Duodenal mucosa (tissue), 2 donors: ENCODE results near the gene GABBR1.
A peak's percentile ranks its signal among the peaks of the same experiment; 100 is the strongest.

Source experiments
- H3K27ac ChIP-seq: one replicate; pipeline ENCODE4 v1.7.0; 2013; ENCODE audit warnings: low read depth, low read length
- H3K27me3 ChIP-seq, 2 donors: one replicate each; pipeline ENCODE4 v1.7.0; 2013; ENCODE audit warnings: low read length in 2 of 2, control low read depth in 1 of 2; ENCODE audit not compliant: insufficient read depth in 2 of 2, control insufficient read depth in 1 of 2
- H3K36me3 ChIP-seq, 2 donors: one replicate each; pipeline ENCODE4 v1.7.0; 2013; ENCODE audit warnings: low read length in 2 of 2, control low read depth in 1 of 2; ENCODE audit not compliant: insufficient read depth in 2 of 2, control insufficient read depth in 1 of 2
- H3K4me1 ChIP-seq, 2 donors: one replicate each; pipeline ENCODE4 v1.7.0; 2013; ENCODE audit warnings: low read length in 2 of 2, control low read depth in 1 of 2; ENCODE audit not compliant: insufficient read depth in 2 of 2, control insufficient read depth in 1 of 2
- H3K4me3 ChIP-seq, 2 donors: one replicate each; pipeline ENCODE4 v1.7.0; 2013; ENCODE audit warnings: low read length in 2 of 2, low read depth in 1 of 2
- H3K9ac ChIP-seq, 2 donors: one replicate each; pipeline ENCODE4 v1.7.0; 2013; ENCODE audit warnings: low read length in 2 of 2, low read depth in 1 of 2
- H3K9me3 ChIP-seq, 2 donors: one replicate each; pipeline ENCODE4 v1.7.0; 2013; ENCODE audit warnings: low read length in 2 of 2, control low read depth in 1 of 2; ENCODE audit not compliant: control insufficient read depth in 1 of 2

Gene GABBR1

GRCh38 chr6:29553268-29554057 lies 79.5 kb downstream of the GABBR1 start:
- H3K4me3 ChIP-seq: peak overlapping the region; percentile 57 to 62
- peaks cover 31 to 34% of the 10 kb centered on the region in 2 donors for H3K27me3 ChIP-seq
- peaks cover 11 to 12% of the 10 kb centered on the region in 2 donors for H3K4me1 ChIP-seq
- H3K36me3 ChIP-seq: no peaks in the 10 kb centered on the region
- no peak overlapping the region for H3K9ac ChIP-seq
- no peak overlapping the region for H3K27ac ChIP-seq
- no peaks in the 10 kb centered on the region for H3K9me3 ChIP-seq

- Histone ChIP-seq H3K4me3 (peak overlapping the region; percentile 57 to 62), H3K4me1 (peaks cover 11 to 12% of the 10 kb centered on the region in 2 donors), H3K27ac (no peak overlapping the region), H3K9me3 (no peaks in the 10 kb centered on the region), H3K36me3 (no peaks in the 10 kb centered on the region), H3K9ac (no peak overlapping the region), H3K27me3 (peaks cover 30 to 34% of the 10 kb centered on the region in 2 donors)
These were observed 80.4 kb downstream of the GABBR1 start for GRCh38 chr6:29552512-29553051.

- Histone ChIP-seq H3K4me3 (no peak overlapping the region), H3K27me3 (no peaks in the 10 kb centered on the region), H3K9me3 (no peaks in the 10 kb centered on the region), H3K27ac (no peak overlapping the region), H3K36me3 (no peaks in the 10 kb centered on the region), H3K4me1 (no peaks in the 10 kb centered on the region), H3K9ac (no peak overlapping the region)
These were observed 85.4 kb downstream of the GABBR1 start for GRCh38 chr6:29547573-29547972.

- Histone ChIP-seq H3K4me3 (no peak overlapping the region), H3K9ac (no peak overlapping the region), H3K9me3 (no peaks in the 10 kb centered on the region), H3K27me3 (peaks cover 0 to 3% of the 10 kb centered on the region in 2 donors), H3K36me3 (no peaks in the 10 kb centered on the region), H3K4me1 (no peaks in the 10 kb centered on the region), H3K27ac (no peak overlapping the region)
These were observed 95.1 kb downstream of the GABBR1 start for GRCh38 chr6:29537714-29538403.

- Histone ChIP-seq H3K9me3 (no peaks in the 10 kb centered on the region), H3K9ac (no peak overlapping the region), H3K36me3 (no peaks in the 10 kb centered on the region), H3K4me3 (no peak overlapping the region), H3K4me1 (no peaks in the 10 kb centered on the region), H3K27me3 (no peaks in the 10 kb centered on the region), H3K27ac (no peak overlapping the region)
These were observed 100.5 kb downstream of the GABBR1 start for GRCh38 chr6:29532320-29532951.

GRCh38 chr6:29531668-29532067 lies 101.3 kb downstream of the GABBR1 start:
- Histone ChIP-seq H3K4me1 (no peaks in the 10 kb centered on the region), H3K4me3 (no peak overlapping the region), H3K9me3 (no peaks in the 10 kb centered on the region), H3K27me3 (no peaks in the 10 kb centered on the region), H3K27ac (no peak overlapping the region), H3K36me3 (no peaks in the 10 kb centered on the region), H3K9ac (no peak overlapping the region)

- no peaks in the 10 kb centered on the region for H3K27me3 ChIP-seq
- H3K9me3 ChIP-seq: no peaks in the 10 kb centered on the region
- no peaks in the 10 kb centered on the region for H3K36me3 ChIP-seq
- H3K4me3 ChIP-seq: no peak overlapping the region
- H3K9ac ChIP-seq: no peak overlapping the region
- no peaks in the 10 kb centered on the region for H3K4me1 ChIP-seq
- H3K27ac ChIP-seq: no peak overlapping the region
These were observed 102.2 kb downstream of the GABBR1 start for GRCh38 chr6:29530671-29531310.

GRCh38 chr6:29529956-29530355 lies 103.0 kb downstream of the GABBR1 start:
- Histone ChIP-seq H3K9me3 (no peaks in the 10 kb centered on the region), H3K9ac (no peak overlapping the region), H3K4me3 (no peak overlapping the region), H3K4me1 (no peaks in the 10 kb centered on the region), H3K27ac (no peak overlapping the region), H3K36me3 (no peaks in the 10 kb centered on the region), H3K27me3 (no peaks in the 10 kb centered on the region)

- H3K36me3 ChIP-seq: no peaks in the 10 kb centered on the region
- H3K9me3 ChIP-seq: no peaks in the 10 kb centered on the region
- H3K9ac ChIP-seq: no peak overlapping the region
- no peak overlapping the region for H3K4me3 ChIP-seq
- peaks cover 0 to 3% of the 10 kb centered on the region in 2 donors for H3K27me3 ChIP-seq
- H3K27ac ChIP-seq: no peak overlapping the region
- no peaks in the 10 kb centered on the region for H3K4me1 ChIP-seq
These were observed 103.9 kb downstream of the GABBR1 start for GRCh38 chr6:29528988-29529560.
